Spleen (tissue), 11 donors: ENCODE data around the gene GCSAML. TPM values are rescaled to one million over a fixed set of nuclear protein-coding genes. Genes with fewer than 3 reads are reported as not detected.

Experiments used
- DNase-seq: peaks from one replicate; pipeline ENCODE4 v3.0.0-alpha.2; 2020
- H3K27ac ChIP-seq, 8 donors: fragments of 200-600 bp; sonication (generic) in 7 of 8; 1 replicate in 4 of 8; 2 replicates in 4 of 8; pipeline versions ENCODE4 v1.5.0 to v1.8.0; 2016 to 2021; ENCODE audit warnings: inconsistent platforms in 4 of 8, mild to moderate bottlenecking in 4 of 8, moderate library complexity in 1 of 8
- H3K27me3 ChIP-seq, 7 donors: fragments of 200-600 bp; sonication (generic) in 6 of 7; replicated peaks in 1 of 7; 1 replicate in 4 of 7; 2 replicates in 3 of 7; pipeline versions ENCODE4 v1.5.0 to v1.8.0; 2016 to 2021; ENCODE audit warnings: inconsistent platforms in 3 of 7, mild to moderate bottlenecking in 1 of 7
- H3K36me3 ChIP-seq, 6 donors: fragments of 200-600 bp; sonication (generic) in 5 of 6; 1 replicate in 4 of 6; 2 replicates in 2 of 6; pipeline versions ENCODE4 v1.5.0 to v1.8.0; 2016 to 2021; ENCODE audit warnings: inconsistent platforms in 2 of 6
- H3K4me1 ChIP-seq, 6 donors: fragments of 200-600 bp; sonication (generic) in 5 of 6; 1 replicate in 3 of 6; 2 replicates in 3 of 6; pipeline versions ENCODE4 v1.5.0 to v1.8.0; 2016 to 2021; ENCODE audit warnings: inconsistent platforms in 3 of 6
- H3K4me3 ChIP-seq, 8 donors: fragments of 200-600 bp; sonication (generic) in 7 of 8; 1 replicate in 4 of 8; 2 replicates in 4 of 8; pipeline versions ENCODE4 v1.5.0 to v1.8.0; 2016 to 2021; ENCODE audit warnings: inconsistent platforms in 4 of 8, mild to moderate bottlenecking in 4 of 8, moderate library complexity in 2 of 8
- H3K9me3 ChIP-seq, 8 donors: fragments of 200-600 bp; sonication (generic) in 7 of 8; 1 replicate in 4 of 8; 2 replicates in 4 of 8; pipeline versions ENCODE4 v1.5.0 to v1.8.0; 2016 to 2021; ENCODE audit warnings: inconsistent platforms in 4 of 8
- CTCF ChIP-seq, 11 experiments: fragments of 200-600 bp in 7 of 11; fragments of 450-650 bp in 4 of 11; sonication (generic) in 4 of 11; IDR thresholded peaks in 8 of 11; conservative IDR thresholded peaks in 3 of 11; 1 replicate in 7 of 11; 2 replicates in 4 of 11; pipeline versions ENCODE4 v1.4.0 to v1.8.0; 2016 to 2021; ENCODE audit warnings: antibody characterized with exemption in 11 of 11, inconsistent platforms in 4 of 11, mild to moderate bottlenecking in 1 of 11
- POLR2A ChIP-seq, 3 donors: fragments of 450-650 bp; IDR thresholded peaks; one replicate each; pipeline ENCODE4 v1.5.1; 2017; ENCODE audit warnings: antibody characterized with exemption in 3 of 3, mild to moderate bottlenecking in 1 of 3
- POLR2AphosphoS5 ChIP-seq, 3 donors: sonication (generic); formaldehyde crosslinking; IDR thresholded peaks; one replicate each; pipeline ENCODE4 v1.5.1; 2017; ENCODE audit warnings: antibody characterized with exemption in 3 of 3
- WGBS, 5 donors: extraction: QIAGEN DNeasy Blood & Tissue Kit in 3 of 5; methylation state at CpG; one replicate each; pipeline versions ENCODE4 v1.1.5 to v1.1.7; 2013 to 2018; 5-methylcytosine and 5-hydroxymethylcytosine counted together
- intact Hi-C: fragments of 100-400 bp; cut with DNase I; formaldehyde crosslinking; loops from one replicate; pipeline ENCODE4 v1.15.0; 2023; ENCODE audit warnings: low total_unique reads
- polyA plus RNA-seq, 3 donors: library from polyadenylated mRNA; stranded (reverse); fragments of 200-250 nt; gene quantifications; one replicate each; pipeline ENCODE4 v1.2.1, GENCODE V29; 2013
- total RNA-seq, 7 donors: library from RNA; depleted of rRNA in 3 of 7; stranded (reverse); fragments of >200 nt in 3 of 7; fragmentation: NEBNext Ultra II Directional in 4 of 7; extraction: Animal tissue kit (Norgen Biotek cat#: 25700) in 4 of 7; gene quantifications; one replicate each; pipeline versions ENCODE4 v1.1.0 to v1.2.1, GENCODE V29; 2016 to 2021
- donor health status: healthy with polysubstance abuse.
- donor health status: DM: no; HTN: no; CAD: no; lungs with moderate emphysema.
- donor health status: DM: no; HTN: no; CAD: no.
- donor health status: Bipolar disorder and iron deficiency.
- donor health status: healthy.
- donor health status: DM: no; HTN: no; CAD: no.
- donor health status: DM: yes; HTN: yes; CAD: no.

Gene GCSAML
- total and polyA plus RNA-seq, 10 donors: 0.03 to 0.74 (median 0.44) TPM; not detected in 2

- H3K4me1 ChIP-seq: no peaks in the 10 kb centered on the region
- no peak overlapping the region for H3K27ac ChIP-seq
- H3K4me3 ChIP-seq: no peak overlapping the region
- DNase-seq: no peak
- intact Hi-C loops: no loop called here
- no peaks in the 10 kb centered on the region for H3K36me3 ChIP-seq
- no peaks in the 10 kb centered on the region for H3K27me3 ChIP-seq
- H3K9me3 ChIP-seq: no peaks in the 10 kb centered on the region
- WGBS, 5 donors: 71 to 81% (median 76%) methylated on average over 10 of the region's 10 CpGs
- TF ChIP-seq POLR2AphosphoS5 (IDR thresholded peaks at IDR 0.05): no peak
- TF ChIP-seq POLR2A (IDR thresholded peaks at IDR 0.05): no peak
- no peak for TF ChIP-seq CTCF (IDR thresholded peaks at IDR 0.05 in 8 of 11, conservative IDR thresholded peaks at IDR 0.05 in 3 of 11)
Observed at GRCh38 chr1:247561711-247562110, 12.8 kb downstream of the GCSAML start.

GRCh38 chr1:247562198-247562597, 13.3 kb downstream of the GCSAML start:
- peaks cover 0 to under 1% (median 0%) of the 10 kb centered on the region in 8 donors for H3K9me3 ChIP-seq
- H3K4me1 ChIP-seq: no peaks in the 10 kb centered on the region
- no peak for DNase-seq
- TF ChIP-seq POLR2A (IDR thresholded peaks at IDR 0.05): no peak
- no peak for TF ChIP-seq CTCF (IDR thresholded peaks at IDR 0.05 in 8 of 11, conservative IDR thresholded peaks at IDR 0.05 in 3 of 11)
- TF ChIP-seq POLR2AphosphoS5 (IDR thresholded peaks at IDR 0.05): no peak
- 58 to 85% (median 63%) methylated on average over 9 of the region's 9 CpGs for WGBS, 5 donors
- H3K27me3 ChIP-seq: no peaks in the 10 kb centered on the region
- H3K27ac ChIP-seq: no peak overlapping the region
- intact Hi-C loops: no loop called here
- H3K4me3 ChIP-seq: no peak overlapping the region
- H3K36me3 ChIP-seq: no peaks in the 10 kb centered on the region

GRCh38 chr1:247574236-247574635, 25.3 kb downstream of the GCSAML start:
- H3K4me3 ChIP-seq: no peak overlapping the region
- no peak overlapping the region for H3K27ac ChIP-seq
- H3K4me1 ChIP-seq: no peaks in the 10 kb centered on the region
- TF ChIP-seq POLR2A (IDR thresholded peaks at IDR 0.05): no peak
- no peak for TF ChIP-seq CTCF (IDR thresholded peaks at IDR 0.05 in 8 of 11, conservative IDR thresholded peaks at IDR 0.05 in 3 of 11)
- no peak for TF ChIP-seq POLR2AphosphoS5 (IDR thresholded peaks at IDR 0.05)
- WGBS, 5 donors: 66 to 78% (median 67%) methylated on average over 1 of the region's 1 CpG
- no peaks in the 10 kb centered on the region for H3K36me3 ChIP-seq
- peaks cover 0 to 12% (median 0%) of the 10 kb centered on the region in 8 donors for H3K9me3 ChIP-seq
- intact Hi-C loops: loop anchor here (10.0 kb wide), 1 partner anchor 179 kb away; no protein-coding TSS in a partner anchor
- H3K27me3 ChIP-seq: peaks cover 0 to 4% (median 0%) of the 10 kb centered on the region in 7 donors
- DNase-seq: no peak

GRCh38 chr1:247574664-247575063, 25.7 kb downstream of the GCSAML start:
- intact Hi-C loops: loop anchor here (10.0 kb wide), 1 partner anchor 180 kb away; no protein-coding TSS in a partner anchor
- H3K27ac ChIP-seq: no peak overlapping the region

More at GRCh38 chr1:247574664-247575063, 25.7 kb downstream of the GCSAML start:
- Histone ChIP-seq H3K36me3 (no peaks in the 10 kb centered on the region), H3K4me1 (no peaks in the 10 kb centered on the region), H3K9me3 (peaks cover 0 to 7% (median 0%) of the 10 kb centered on the region in 8 donors), H3K27me3 (peaks cover 0 to 4% (median 0%) of the 10 kb centered on the region in 7 donors), H3K4me3 (no peak overlapping the region)
- no peak for DNase-seq
- no peak for TF ChIP-seq POLR2A (IDR thresholded peaks at IDR 0.05)
- TF ChIP-seq CTCF (IDR thresholded peaks at IDR 0.05 in 8 of 11, conservative IDR thresholded peaks at IDR 0.05 in 3 of 11): no peak
- no peak for TF ChIP-seq POLR2AphosphoS5 (IDR thresholded peaks at IDR 0.05)
